ENCODE measurements around the gene PLK3.
A peak's percentile ranks its signal among the peaks of the same experiment; 100 is the strongest.
"Not testable (repeated sequence)": the region's sequence is repeated elsewhere in the genome, so short reads cannot be mapped to it uniquely, and the experiment has no call there.

Gene PLK3

DNA sequence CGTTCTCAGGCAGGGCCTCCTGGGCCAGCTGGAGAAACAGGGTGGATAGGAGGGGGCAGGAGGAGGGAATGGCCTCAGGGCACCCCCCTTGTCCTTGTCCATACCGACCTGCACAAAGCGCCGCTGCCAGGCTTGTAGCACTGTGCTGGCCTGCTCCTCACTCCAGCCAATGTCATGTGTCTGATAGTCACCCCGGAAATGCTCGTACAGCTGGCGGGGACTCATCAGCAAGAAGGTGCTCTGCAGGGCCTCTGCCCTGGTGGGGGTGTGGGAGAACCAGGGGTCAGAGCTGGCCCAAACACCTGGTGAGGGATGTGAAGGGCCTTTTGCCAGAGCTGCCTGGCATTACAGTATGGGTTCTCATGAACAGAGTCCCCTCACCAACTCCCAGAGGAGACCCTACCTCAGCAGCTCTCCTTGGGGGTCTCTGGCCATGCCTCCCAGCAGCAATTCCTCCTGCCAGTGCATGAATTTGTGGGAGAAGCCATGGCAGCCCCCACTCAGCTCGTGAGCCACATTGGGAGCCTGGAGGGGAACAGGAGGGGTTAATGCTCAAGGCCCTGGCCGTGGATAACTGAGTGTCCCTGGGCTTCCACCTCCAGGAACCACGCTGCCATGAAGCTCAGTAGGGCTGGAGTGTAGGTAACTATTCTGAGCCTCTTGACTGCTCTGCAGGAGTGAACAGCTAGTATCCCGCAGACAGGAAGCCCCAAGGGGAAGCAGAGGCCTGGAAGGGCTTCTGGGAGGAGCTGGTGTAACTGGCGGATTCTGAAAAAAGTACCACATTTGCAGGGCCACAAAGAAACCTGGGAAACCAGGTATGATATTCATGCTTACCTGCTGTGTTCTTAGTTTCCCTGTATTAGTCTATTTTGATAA lies 29.6 kb downstream of the PLK3 start:
- DNase-seq = no peak

DNA sequence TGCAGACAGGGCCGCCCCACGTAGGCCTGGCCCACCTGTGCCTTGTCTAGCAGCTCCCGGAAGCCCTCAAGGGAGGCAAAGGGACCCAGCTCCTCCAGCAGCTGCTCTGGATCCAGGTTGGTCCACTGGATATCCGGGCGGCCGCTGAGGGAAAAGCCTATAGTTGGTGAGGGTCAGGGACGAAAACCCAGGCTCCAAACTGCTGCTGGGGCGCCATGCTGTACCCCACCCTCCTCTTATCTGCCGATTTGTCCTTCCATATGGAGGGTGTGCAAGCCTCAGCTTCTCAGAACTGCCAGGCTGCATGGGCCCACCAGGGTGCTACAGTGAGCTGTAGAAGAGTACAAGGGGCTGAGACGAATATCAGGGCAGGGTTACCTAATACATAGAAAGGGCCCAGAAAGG lies 30.7 kb downstream of the PLK3 start:
- DNase-seq = no peak

DNA sequence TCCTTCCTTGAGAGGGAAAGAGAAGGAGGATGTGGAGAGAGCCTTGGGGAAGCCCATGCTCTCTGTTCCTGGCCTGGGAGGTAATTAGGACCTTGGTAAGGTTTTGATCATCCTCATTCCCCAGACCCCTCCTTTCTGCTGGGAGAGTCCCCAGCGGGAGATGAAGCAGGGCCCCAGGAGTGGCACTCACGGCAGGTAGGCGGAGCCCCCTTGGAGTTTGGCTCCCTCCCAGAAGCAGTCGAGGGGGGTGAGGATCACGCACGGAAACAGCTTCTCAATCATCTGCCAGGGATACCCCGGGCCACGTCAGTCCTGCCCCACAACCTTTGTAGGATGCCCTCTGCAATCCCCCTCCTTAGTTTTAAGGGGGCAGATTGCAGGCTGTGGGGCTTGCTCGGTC lies 31.3 kb downstream of the PLK3 start:
- no peak for DNase-seq

- DNase-seq = no peak
Observed at GRCh38 chr1:44832056-44832705, 32.0 kb downstream of the PLK3 start.

- no peak for DNase-seq
Observed at GRCh38 chr1:44834328-44834727, 34.2 kb downstream of the PLK3 start.

DNA sequence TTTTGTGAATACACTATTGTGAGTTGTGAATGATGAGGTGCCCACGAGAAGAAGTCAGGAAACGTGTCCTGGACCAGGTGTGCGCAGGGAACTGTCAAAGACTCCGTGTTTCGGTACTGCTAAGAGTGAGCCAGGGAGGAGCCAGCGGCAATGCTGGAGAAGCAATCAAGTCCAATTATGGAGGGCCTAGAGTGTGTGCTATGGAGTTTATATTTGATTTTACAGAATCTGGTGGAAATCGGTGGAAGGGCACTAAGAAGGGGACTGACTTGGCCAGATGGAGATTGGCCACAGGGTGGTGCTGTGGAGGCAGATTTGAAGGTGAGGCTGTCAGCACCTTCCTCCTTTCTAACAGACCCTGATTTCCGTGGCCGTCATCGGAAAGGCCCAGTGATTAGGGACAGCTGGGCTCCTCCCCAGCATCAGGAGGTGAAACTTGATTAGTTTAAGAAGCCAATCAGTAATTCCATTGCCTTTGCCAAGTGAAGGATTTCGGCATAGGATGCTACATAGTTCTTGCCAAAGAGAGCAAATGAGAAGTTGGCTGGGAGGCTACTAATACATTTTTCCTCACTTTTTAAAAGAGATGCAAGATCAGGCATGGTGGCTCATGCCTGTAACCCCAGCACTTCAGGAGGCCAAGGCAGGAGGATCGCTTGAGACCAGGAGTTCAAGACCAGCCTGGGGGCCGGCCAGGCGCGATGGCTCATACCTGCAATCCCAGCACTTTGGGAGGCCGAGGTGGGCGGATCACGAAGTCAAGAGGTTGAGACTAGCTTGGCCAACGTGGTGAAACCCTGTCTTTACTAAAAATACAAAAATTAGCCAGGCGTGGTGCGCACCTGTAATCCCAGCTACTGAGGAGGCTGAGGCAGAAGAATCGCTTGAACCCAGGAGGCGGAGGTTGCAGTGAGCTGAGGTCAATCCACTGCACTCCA lies 35.8 kb downstream of the PLK3 start:
- DNase-seq = peak in 1 of 2 experiments; percentile 60

DNA sequence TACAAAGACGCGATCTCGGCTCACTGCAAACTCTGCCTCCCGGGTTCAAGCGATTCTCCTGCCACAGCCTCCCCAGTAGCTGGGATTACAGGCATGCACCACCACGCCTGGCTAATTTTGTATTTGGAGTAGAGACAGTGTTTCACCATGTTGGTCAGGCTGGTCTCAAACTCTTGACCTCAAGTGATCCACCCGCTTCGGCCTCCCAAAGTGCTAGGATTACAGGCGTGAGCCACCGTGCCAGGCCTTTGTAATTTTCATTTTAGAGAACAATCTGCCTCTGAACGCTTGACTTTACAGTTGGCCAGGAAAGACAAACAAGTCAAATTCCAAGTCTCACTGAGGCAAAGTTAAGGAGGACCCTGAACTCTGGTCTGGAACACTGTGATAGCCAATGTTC lies 38.1 kb downstream of the PLK3 start:
- not testable (repeated sequence) for DNase-seq

DNA sequence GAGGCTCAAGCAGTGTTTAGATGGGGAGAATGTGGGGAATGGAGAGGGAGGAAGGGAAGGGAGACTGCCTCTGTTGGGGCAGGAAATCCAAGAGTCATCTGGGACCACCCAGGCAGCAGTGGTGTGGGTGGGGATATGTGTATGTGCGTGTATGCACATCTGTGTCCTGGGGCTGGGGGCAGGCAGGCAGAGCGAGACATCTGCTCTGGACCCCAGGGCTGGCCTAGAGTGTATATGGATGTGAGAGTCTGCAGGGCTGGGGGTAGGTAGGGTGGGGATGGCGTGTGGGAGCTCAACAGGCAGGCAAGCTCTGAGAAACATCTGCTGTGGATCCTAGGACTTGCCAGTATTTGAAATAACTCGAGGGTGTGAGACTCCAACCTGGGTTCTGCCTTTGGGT lies 39.4 kb downstream of the PLK3 start:
- DNase-seq = no peak

DNA sequence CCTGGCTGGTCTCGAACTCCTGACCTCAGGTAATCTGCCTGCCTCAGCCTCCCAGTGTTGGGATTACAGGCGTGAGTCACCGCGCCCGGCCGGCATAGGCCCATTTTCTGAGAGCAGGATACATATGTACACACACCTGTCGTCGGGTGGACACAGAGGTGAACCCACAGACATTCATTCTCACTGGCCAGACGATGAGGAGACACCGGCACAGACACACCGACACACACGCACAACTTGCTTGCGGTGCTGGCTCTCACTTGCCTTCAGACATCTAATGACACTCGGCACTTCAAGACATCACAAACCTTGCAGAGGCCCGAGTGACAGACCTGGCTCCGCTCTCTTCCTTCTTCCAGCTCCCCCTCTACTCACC lies 42.3 kb downstream of the PLK3 start:
- no peak for DNase-seq

DNA sequence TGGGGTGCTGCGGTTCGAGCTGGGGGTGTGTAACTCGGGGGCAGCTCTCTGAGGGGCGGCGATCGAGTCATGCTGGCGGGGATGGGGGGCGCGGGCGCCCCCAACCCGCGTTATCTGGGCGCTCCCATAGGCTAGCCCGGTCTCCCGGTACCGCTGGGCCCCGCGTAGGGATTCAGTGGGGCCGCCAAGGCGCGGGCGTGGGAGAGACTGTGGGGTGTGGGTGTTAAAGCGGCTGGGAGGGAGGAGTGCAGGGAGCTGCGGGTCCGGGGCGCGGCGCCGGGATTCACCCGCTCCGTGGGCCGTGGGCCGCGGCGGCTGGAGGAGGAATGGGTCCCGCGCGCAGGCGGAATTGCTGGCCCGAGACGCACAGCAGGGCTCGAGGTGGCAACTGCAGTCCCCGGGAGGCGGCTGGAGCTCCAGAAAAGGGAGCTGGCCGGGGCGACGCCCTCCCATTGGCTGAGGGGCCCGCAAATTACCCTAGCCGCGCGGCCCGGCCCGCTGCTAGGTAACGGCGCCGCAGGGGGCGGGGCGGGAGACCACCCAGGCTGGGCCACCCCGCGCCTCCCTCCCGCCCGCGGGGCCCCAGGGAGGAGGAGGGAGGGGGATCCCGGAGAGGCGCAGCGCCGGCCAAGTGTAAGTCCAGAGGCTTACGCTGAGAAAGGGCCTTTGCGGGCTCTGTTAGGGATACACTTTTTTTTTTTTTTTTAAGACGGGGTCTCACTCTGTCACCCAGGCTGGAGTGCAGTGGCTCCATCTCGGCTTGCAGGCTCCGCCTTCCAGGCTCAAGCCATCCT lies 42.9 kb downstream of the PLK3 start, which contains the start of gene PTCH2:
Gene PTCH2 (minus strand): TSS at position 392 of the 794 bp plus-strand sequence. CDS start 321 bp downstream, at position 71.
- no peak for DNase-seq

GRCh38 chr1:44846985-44847384 lies 46.8 kb downstream of the PLK3 start:
- DNase-seq = no peak

DNA sequence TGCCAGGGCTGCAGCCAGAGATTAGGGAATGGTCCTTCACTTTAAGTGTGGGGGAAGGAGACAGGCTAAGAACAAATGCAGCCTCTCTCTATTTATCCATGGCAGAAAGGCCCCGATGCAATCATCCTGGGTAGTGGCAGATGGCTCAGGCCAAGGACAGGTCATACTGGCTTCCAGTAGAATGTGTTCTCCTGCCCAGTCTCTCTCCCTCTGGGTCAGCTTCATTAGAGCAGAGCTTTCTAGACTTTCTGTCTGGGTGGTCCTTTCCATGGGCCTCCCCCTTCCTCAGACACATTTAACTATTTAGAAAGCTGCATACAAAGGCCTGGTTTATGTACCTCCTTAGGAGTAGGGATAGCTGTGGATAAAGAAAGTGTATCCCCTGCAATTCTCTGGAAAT lies 47.7 kb downstream of the PLK3 start:
- DNase-seq = no peak

- no peak for DNase-seq
Observed at GRCh38 chr1:44848456-44849181, 48.4 kb downstream of the PLK3 start.

GRCh38 chr1:44849575-44850132 lies 49.5 kb downstream of the PLK3 start:
- DNase-seq = no peak

DNA sequence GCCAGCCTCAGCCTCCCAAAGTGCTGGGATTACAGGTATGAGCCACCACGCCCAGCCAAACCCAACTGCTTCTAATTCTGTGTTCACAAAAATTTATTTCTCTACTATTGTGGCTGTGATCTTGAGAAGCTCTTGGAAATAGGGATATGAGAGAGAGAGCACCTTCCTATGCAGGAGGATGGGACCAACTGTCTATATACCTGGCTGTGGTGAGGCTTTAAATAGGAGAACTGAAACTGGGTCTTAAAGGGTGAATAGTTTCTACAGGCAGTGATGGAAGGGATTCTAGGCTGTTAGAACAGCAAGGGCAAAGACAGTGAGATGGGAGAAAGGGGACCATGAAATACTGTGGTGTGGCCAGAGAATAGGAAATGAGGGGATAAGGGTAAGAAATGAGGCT lies 51.1 kb downstream of the PLK3 start:
- DNase-seq = no peak

GRCh38 chr1:44853201-44853600 lies 53.0 kb downstream of the PLK3 start:
- no peak for DNase-seq

GRCh38 chr1:44854970-44855369 lies 54.8 kb downstream of the PLK3 start:
- DNase-seq = no peak

Data from cerebellar nuclear complex (tissue), 1 donor.